NB4 (cell line): ENCODE measurements around the gene CSMD2.

ENCODE experiments used
- MAX ChIP-seq: IDR thresholded peaks from 2 replicates; pipeline ENCODE4 v1.6.1; 2011; ENCODE audit warnings: low read depth, low read length
- POLR2A ChIP-seq: IDR thresholded peaks from 2 replicates; pipeline ENCODE4 v1.6.1; 2011; ENCODE audit warnings: mild to moderate bottlenecking; ENCODE audit not compliant: insufficient read length; ENCODE audit errors: extremely low read depth
- TF ChIP-seq, protein P1 (sequence below): IDR thresholded peaks from one replicate; pipeline ENCODE4 v1.5.1; 2012; ENCODE audit warnings: low read depth, low read length

- TF ChIP-seq, protein P1, sequence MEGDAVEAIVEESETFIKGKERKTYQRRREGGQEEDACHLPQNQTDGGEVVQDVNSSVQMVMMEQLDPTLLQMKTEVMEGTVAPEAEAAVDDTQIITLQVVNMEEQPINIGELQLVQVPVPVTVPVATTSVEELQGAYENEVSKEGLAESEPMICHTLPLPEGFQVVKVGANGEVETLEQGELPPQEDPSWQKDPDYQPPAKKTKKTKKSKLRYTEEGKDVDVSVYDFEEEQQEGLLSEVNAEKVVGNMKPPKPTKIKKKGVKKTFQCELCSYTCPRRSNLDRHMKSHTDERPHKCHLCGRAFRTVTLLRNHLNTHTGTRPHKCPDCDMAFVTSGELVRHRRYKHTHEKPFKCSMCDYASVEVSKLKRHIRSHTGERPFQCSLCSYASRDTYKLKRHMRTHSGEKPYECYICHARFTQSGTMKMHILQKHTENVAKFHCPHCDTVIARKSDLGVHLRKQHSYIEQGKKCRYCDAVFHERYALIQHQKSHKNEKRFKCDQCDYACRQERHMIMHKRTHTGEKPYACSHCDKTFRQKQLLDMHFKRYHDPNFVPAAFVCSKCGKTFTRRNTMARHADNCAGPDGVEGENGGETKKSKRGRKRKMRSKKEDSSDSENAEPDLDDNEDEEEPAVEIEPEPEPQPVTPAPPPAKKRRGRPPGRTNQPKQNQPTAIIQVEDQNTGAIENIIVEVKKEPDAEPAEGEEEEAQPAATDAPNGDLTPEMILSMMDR: no peak
- TF ChIP-seq MAX (no peak), POLR2A (no peak)
Measured at GRCh38 chr1:33854091-33854490, 310.9 kb downstream of the CSMD2 start.
